ENCODE data around the gene VTI1A. TPM values are rescaled to one million over a fixed set of nuclear protein-coding genes. Genes with fewer than 3 reads are reported as not detected.

Gene VTI1A
- total RNA-seq, 4 donors from 2014 or later: 21.5 to 50.6 (median 37.5) TPM

- Histone ChIP-seq H3K9me3 (no peaks in the 10 kb centered on the region), H3K4me3 (no peak overlapping the region), H3K27ac (no peak overlapping the region), H3K27me3 (no peaks in the 10 kb centered on the region), H3K4me1 (no peaks in the 10 kb centered on the region), H3K36me3 (no peaks in the 10 kb centered on the region)
- intact Hi-C loops (cut with DNase I; ENCODE audit: low total_unique reads): no loop called here
- TF ChIP-seq CTCF (IDR thresholded peaks at IDR 0.05): no peak
- TF ChIP-seq POLR2A (IDR thresholded peaks at IDR 0.05): no peak
- no peak for DNase-seq
Measured at GRCh38 chr10:112424651-112425050, 22.4 kb upstream of the VTI1A start.

- TF ChIP-seq CTCF (IDR thresholded peaks at IDR 0.05) (no peak), POLR2A (IDR thresholded peaks at IDR 0.05) (no peak)
- Histone ChIP-seq H3K9me3 (no peaks in the 10 kb centered on the region), H3K36me3 (no peaks in the 10 kb centered on the region), H3K27ac (no peak overlapping the region), H3K4me3 (no peak overlapping the region), H3K4me1 (no peaks in the 10 kb centered on the region), H3K27me3 (no peaks in the 10 kb centered on the region)
- DNase-seq: no peak
- intact Hi-C loops (cut with DNase I; ENCODE audit: low total_unique reads): no loop called here
Measured at GRCh38 chr10:112426111-112426510, 20.9 kb upstream of the VTI1A start.

- no peaks in the 10 kb centered on the region for H3K36me3 ChIP-seq
- intact Hi-C loops (cut with DNase I; ENCODE audit: low total_unique reads): no loop called here
- no peak overlapping the region for H3K27ac ChIP-seq
- H3K4me1 ChIP-seq: no peaks in the 10 kb centered on the region
- no peak for TF ChIP-seq CTCF (IDR thresholded peaks at IDR 0.05)
- no peak for TF ChIP-seq POLR2A (IDR thresholded peaks at IDR 0.05)
- DNase-seq: no peak
- H3K9me3 ChIP-seq: no peaks in the 10 kb centered on the region
- no peaks in the 10 kb centered on the region for H3K27me3 ChIP-seq
- H3K4me3 ChIP-seq: no peak overlapping the region
Measured at GRCh38 chr10:112429147-112429546, 17.9 kb upstream of the VTI1A start.

GRCh38 chr10:112429654-112430230 is 17.3 kb upstream of the VTI1A start:
- TF ChIP-seq CTCF (IDR thresholded peaks at IDR 0.05): no peak
- TF ChIP-seq POLR2A (IDR thresholded peaks at IDR 0.05): no peak
- no peak for DNase-seq
- Histone ChIP-seq H3K4me1 (no peaks in the 10 kb centered on the region), H3K4me3 (no peak overlapping the region), H3K27ac (no peak overlapping the region), H3K9me3 (no peaks in the 10 kb centered on the region), H3K27me3 (no peaks in the 10 kb centered on the region), H3K36me3 (no peaks in the 10 kb centered on the region)
- intact Hi-C loops (cut with DNase I; ENCODE audit: low total_unique reads): no loop called here

GRCh38 chr10:112433136-112433535 is 13.9 kb upstream of the VTI1A start:
- H3K27ac ChIP-seq: no peak overlapping the region
- no peaks in the 10 kb centered on the region for H3K9me3 ChIP-seq
- no peaks in the 10 kb centered on the region for H3K36me3 ChIP-seq
- H3K4me3 ChIP-seq: no peak overlapping the region
- intact Hi-C loops (cut with DNase I; ENCODE audit: low total_unique reads): no loop called here
- DNase-seq: no peak
- H3K4me1 ChIP-seq: no peaks in the 10 kb centered on the region
- no peaks in the 10 kb centered on the region for H3K27me3 ChIP-seq
- TF ChIP-seq CTCF (IDR thresholded peaks at IDR 0.05) (no peak), POLR2A (IDR thresholded peaks at IDR 0.05) (no peak)

Data from uterus (tissue), 4 donors.